H9 (cell line): ENCODE data around the gene TSPYL6. TPM values are rescaled to one million over a fixed set of nuclear protein-coding genes. Genes with fewer than 3 reads are reported as not detected.

Experiments
- DNase-seq: peaks from one replicate; pipeline ENCODE4 v3.0.0-alpha.2; 2017
- H2AFZ ChIP-seq: one replicate; pipeline ENCODE4 v1.6.1; 2013; ENCODE audit warnings: mild to moderate bottlenecking, low read length, control low read depth, moderate library complexity
- H2AK5ac ChIP-seq: 2 replicates; pipeline ENCODE4 v1.6.1; 2013; ENCODE audit warnings: low read length, control low read depth, mixed read lengths; ENCODE audit not compliant: insufficient read length
- H2BK120ac ChIP-seq: one replicate; pipeline ENCODE4 v1.6.1; 2013; ENCODE audit warnings: low read depth, mild to moderate bottlenecking, low read length, control low read depth, inconsistent platforms; ENCODE audit not compliant: poor library complexity, severe bottlenecking
- H2BK12ac ChIP-seq: 2 replicates; pipeline ENCODE4 v1.6.1; 2013; ENCODE audit warnings: low read length, control low read depth, mixed read lengths, low read depth; ENCODE audit not compliant: insufficient read length
- H2BK15ac ChIP-seq: 2 replicates; pipeline ENCODE4 v1.6.1; 2013; ENCODE audit warnings: low read depth, low read length, control low read depth
- H2BK20ac ChIP-seq: one replicate; pipeline ENCODE4 v1.6.1; 2013; ENCODE audit warnings: low read depth, mild to moderate bottlenecking, low read length, control low read depth, inconsistent platforms; ENCODE audit not compliant: poor library complexity, severe bottlenecking
- H2BK5ac ChIP-seq: 2 replicates; pipeline ENCODE4 v1.6.1; 2013; ENCODE audit warnings: low read length, control low read depth, mixed read lengths; ENCODE audit not compliant: insufficient read length
- H3K14ac ChIP-seq: 2 replicates; pipeline ENCODE4 v1.6.1; 2013; ENCODE audit warnings: low read length, control low read depth; ENCODE audit not compliant: insufficient read depth
- H3K18ac ChIP-seq: 2 replicates; pipeline ENCODE4 v1.6.1; 2013; ENCODE audit warnings: low read depth, mild to moderate bottlenecking, mixed read lengths, low read length, control low read depth; ENCODE audit not compliant: insufficient read length
- H3K23ac ChIP-seq: 2 replicates; pipeline ENCODE4 v1.6.1; 2013; ENCODE audit warnings: low read length, control low read depth, mixed read lengths, low read depth; ENCODE audit not compliant: insufficient read length
- H3K23me2 ChIP-seq: 2 replicates; pipeline ENCODE4 v1.6.1; 2013; ENCODE audit warnings: low read depth, mild to moderate bottlenecking, mixed read lengths, low read length, control low read depth; ENCODE audit not compliant: insufficient read length, poor library complexity, severe bottlenecking
- H3K27ac ChIP-seq: 2 replicates; pipeline ENCODE4 v1.5.1; 2013; ENCODE audit warnings: low read length, control low read depth, mixed read lengths, low read depth; ENCODE audit not compliant: insufficient read length
- H3K27me3 ChIP-seq: 2 replicates; pipeline ENCODE4 v1.6.1; 2013; ENCODE audit warnings: low read length, control low read depth, inconsistent platforms; ENCODE audit not compliant: insufficient read depth
- H3K4ac ChIP-seq: 2 replicates; pipeline ENCODE4 v1.6.1; 2013; ENCODE audit warnings: low read depth, mild to moderate bottlenecking, control low read depth, inconsistent platforms, low read length, moderate library complexity
- H3K4me1 ChIP-seq: 2 replicates; pipeline ENCODE4 v1.6.1; 2013; ENCODE audit warnings: low read length, control low read depth, inconsistent platforms; ENCODE audit not compliant: insufficient read depth
- H3K4me2 ChIP-seq: 2 replicates; pipeline ENCODE4 v1.6.1; 2013; ENCODE audit warnings: low read length, control low read depth, mixed read lengths; ENCODE audit not compliant: insufficient read length, insufficient read depth
- H3K56ac ChIP-seq: 2 replicates; pipeline ENCODE4 v1.6.1; 2013; ENCODE audit warnings: low read depth, mild to moderate bottlenecking, mixed read lengths, low read length, control low read depth; ENCODE audit not compliant: insufficient read length
- H3K79me1 ChIP-seq: 2 replicates; pipeline ENCODE4 v1.6.1; 2013; ENCODE audit warnings: low read depth, mild to moderate bottlenecking, moderate library complexity, low read length, control low read depth, inconsistent platforms; ENCODE audit not compliant: insufficient read depth, poor library complexity, severe bottlenecking
- H3K79me2 ChIP-seq: 2 replicates; pipeline ENCODE4 v1.6.1; 2013; ENCODE audit warnings: low read length, control low read depth, inconsistent platforms; ENCODE audit not compliant: insufficient read depth
- H3K9ac ChIP-seq: 2 replicates; pipeline ENCODE4 v1.6.1; 2013; ENCODE audit warnings: low read length, control low read depth, mixed read lengths; ENCODE audit not compliant: insufficient read length; ENCODE audit errors: extremely low read depth
- H3K9me3 ChIP-seq: one replicate; pipeline ENCODE4 v1.6.1; 2013; ENCODE audit warnings: low read depth, low read length, inconsistent platforms; ENCODE audit not compliant: control insufficient read depth
- H3T11ph ChIP-seq: one replicate; pipeline ENCODE4 v1.6.1; 2013; ENCODE audit warnings: mild to moderate bottlenecking, low read length, control low read depth, inconsistent platforms
- H4K20me1 ChIP-seq: one replicate; pipeline ENCODE4 v1.6.1; 2013; ENCODE audit not compliant: control insufficient read depth, insufficient read length, insufficient read depth
- H4K5ac ChIP-seq: 2 replicates; pipeline ENCODE4 v1.6.1; 2013; ENCODE audit warnings: low read depth, mild to moderate bottlenecking, mixed read lengths, low read length, control low read depth; ENCODE audit not compliant: insufficient read length
- H4K8ac ChIP-seq: replicated peaks from 2 replicates; pipeline ENCODE4 v1.6.1; 2013; ENCODE audit warnings: low read length, control low read depth, mixed read lengths, low read depth; ENCODE audit not compliant: insufficient read length
- H4K91ac ChIP-seq: 2 replicates; pipeline ENCODE4 v1.6.1; 2013; ENCODE audit warnings: low read depth, mild to moderate bottlenecking, moderate library complexity, mixed read lengths, low read length, control low read depth; ENCODE audit not compliant: insufficient read length
- H3K27ac Mint-ChIP-seq, 3 experiments: 2 replicates in 2 of 3; 3 replicates in 1 of 3; pipeline ENCODE4 v1.8.0; 2020 to 2021; ENCODE audit warnings: mixed read lengths in 3 of 3, mild to moderate bottlenecking in 1 of 3, moderate library complexity in 1 of 3
- H3K27me3 Mint-ChIP-seq: 2 replicates; pipeline ENCODE4 v1.8.0; 2021; ENCODE audit warnings: low read depth, mild to moderate bottlenecking, moderate library complexity, mixed read lengths
- H3K36me3 Mint-ChIP-seq, 3 experiments: 2 replicates in 2 of 3; 3 replicates in 1 of 3; pipeline ENCODE4 v1.8.0; 2020 to 2021; ENCODE audit warnings: low read depth in 3 of 3, mixed read lengths in 3 of 3; ENCODE audit not compliant: insufficient read depth in 1 of 3
- H3K4me1 Mint-ChIP-seq, 2 experiments: 2 replicates each; pipeline ENCODE4 v1.8.0; 2020; ENCODE audit warnings: mixed read lengths in 2 of 2
- H3K4me3 Mint-ChIP-seq, 2 experiments: 2 replicates in 1 of 2; 3 replicates in 1 of 2; pipeline ENCODE4 v1.8.0; 2020 to 2021; ENCODE audit warnings: mild to moderate bottlenecking in 2 of 2, mixed read lengths in 2 of 2, moderate library complexity in 1 of 2
- H3K9me3 Mint-ChIP-seq, 2 experiments: 2 replicates in 1 of 2; 3 replicates in 1 of 2; pipeline ENCODE4 v1.8.0; 2020; ENCODE audit warnings: mild to moderate bottlenecking in 2 of 2, mixed read lengths in 2 of 2, moderate library complexity in 1 of 2
- CTCF ChIP-seq: fragments of 200-600 bp; sonication (generic); conservative IDR thresholded peaks from 3 replicates; pipeline ENCODE4 v1.8.0; 2021; ENCODE audit warnings: antibody characterized with exemption, mild to moderate bottlenecking
- total RNA-seq: library from RNA; stranded (reverse); gene quantifications from 2 replicates; pipeline ENCODE4 v1.2.1, GENCODE V29; 2021

TSPYL6 gene
- total RNA-seq, 1 experiment from 2014 or later = not detected

- Histone ChIP-seq H2AFZ (no peak overlapping the region), H3K4me2 (no peak overlapping the region), H3K23ac (no peak overlapping the region), H2BK20ac (no peak overlapping the region), H3K18ac (no peak overlapping the region), H3K27me3 (no peaks in the 10 kb centered on the region), H3K79me2 (no peaks in the 10 kb centered on the region), H2BK5ac (no peak overlapping the region), H3T11ph (no peak overlapping the region), H4K5ac (no peak overlapping the region), H3K14ac (no peak overlapping the region), H4K91ac (no peak overlapping the region), H3K27ac (no peak overlapping the region), H3K9ac (no peak overlapping the region), H3K9me3 (no peaks in the 10 kb centered on the region), H3K4ac (no peak overlapping the region), H2AK5ac (no peak overlapping the region), H3K56ac (no peak overlapping the region), H2BK120ac (no peak overlapping the region), H3K4me1 (no peaks in the 10 kb centered on the region), H2BK12ac (no peak overlapping the region), H2BK15ac (no peak overlapping the region), H3K23me2 (no peaks in the 10 kb centered on the region), H4K8ac (no peak overlapping the region), H4K20me1 (no peaks in the 10 kb centered on the region), H3K79me1 (no peaks in the 10 kb centered on the region)
- DNase-seq = no peak
- Mint-ChIP-seq H3K4me1 (peaks cover 4 to 8% of the 10 kb centered on the region in 2 experiments), H3K9me3 (peaks cover 0 to 2% of the 10 kb centered on the region in 2 experiments; a peak in 1 of 5 replicates), H3K27ac (no peak overlapping the region), H3K27me3 (no peaks in the 10 kb centered on the region), H3K4me3 (no peak overlapping the region), H3K36me3 (no peaks in the 10 kb centered on the region)
- peak; percentile 33; the same call in 2 of the 3 replicates for TF ChIP-seq CTCF
These were observed 1.8 kb downstream of the TSPYL6 start for GRCh38 chr2:54254180-54254579.
